Kidney epithelial cell (primary cell): ENCODE data around the gene FNDC11. TPM values are rescaled to one million over a fixed set of nuclear protein-coding genes. Genes with fewer than 3 reads are reported as not detected.

ENCODE experiments used
- DNase-seq: peaks from one replicate; pipeline ENCODE4 v3.0.0-alpha.2; 2010; ENCODE audit warnings: low read depth
- H3K27me3 ChIP-seq: 2 replicates; pipeline ENCODE4 v1.6.0; 2011; ENCODE audit warnings: low read length; ENCODE audit not compliant: control insufficient read depth, insufficient read depth
- H3K36me3 ChIP-seq: 2 replicates; pipeline ENCODE4 v1.5.1; 2011; ENCODE audit warnings: low read length; ENCODE audit not compliant: control insufficient read depth, insufficient read depth
- H3K4me3 ChIP-seq: 2 replicates; pipeline ENCODE4 v1.5.1; 2011; ENCODE audit warnings: low read depth, mild to moderate bottlenecking, control low read depth, low read length
- CTCF ChIP-seq: IDR thresholded peaks from 2 replicates; pipeline ENCODE4 v1.5.1; 2011; ENCODE audit warnings: mild to moderate bottlenecking, moderate library complexity, low read length, control low read depth, inconsistent platforms; ENCODE audit not compliant: insufficient read depth, poor library complexity, severe bottlenecking
- total RNA-seq: library from RNA; depleted of rRNA; stranded (reverse); fragments of >200 nt; gene quantifications from 2 replicates; pipeline ENCODE4 v1.2.3, GENCODE V29; 2015

FNDC11 gene
- total RNA-seq, 1 donor from 2014 or later = 1.1 TPM

- Histone ChIP-seq H3K4me3 (no peak overlapping the region), H3K36me3 (no peaks in the 10 kb centered on the region), H3K27me3 (peaks cover 23% of the 10 kb centered on the region)
- no peak for DNase-seq
- no peak for TF ChIP-seq CTCF
Measured at GRCh38 chr20:63529180-63529860, 24.6 kb upstream of the FNDC11 start.

DNA sequence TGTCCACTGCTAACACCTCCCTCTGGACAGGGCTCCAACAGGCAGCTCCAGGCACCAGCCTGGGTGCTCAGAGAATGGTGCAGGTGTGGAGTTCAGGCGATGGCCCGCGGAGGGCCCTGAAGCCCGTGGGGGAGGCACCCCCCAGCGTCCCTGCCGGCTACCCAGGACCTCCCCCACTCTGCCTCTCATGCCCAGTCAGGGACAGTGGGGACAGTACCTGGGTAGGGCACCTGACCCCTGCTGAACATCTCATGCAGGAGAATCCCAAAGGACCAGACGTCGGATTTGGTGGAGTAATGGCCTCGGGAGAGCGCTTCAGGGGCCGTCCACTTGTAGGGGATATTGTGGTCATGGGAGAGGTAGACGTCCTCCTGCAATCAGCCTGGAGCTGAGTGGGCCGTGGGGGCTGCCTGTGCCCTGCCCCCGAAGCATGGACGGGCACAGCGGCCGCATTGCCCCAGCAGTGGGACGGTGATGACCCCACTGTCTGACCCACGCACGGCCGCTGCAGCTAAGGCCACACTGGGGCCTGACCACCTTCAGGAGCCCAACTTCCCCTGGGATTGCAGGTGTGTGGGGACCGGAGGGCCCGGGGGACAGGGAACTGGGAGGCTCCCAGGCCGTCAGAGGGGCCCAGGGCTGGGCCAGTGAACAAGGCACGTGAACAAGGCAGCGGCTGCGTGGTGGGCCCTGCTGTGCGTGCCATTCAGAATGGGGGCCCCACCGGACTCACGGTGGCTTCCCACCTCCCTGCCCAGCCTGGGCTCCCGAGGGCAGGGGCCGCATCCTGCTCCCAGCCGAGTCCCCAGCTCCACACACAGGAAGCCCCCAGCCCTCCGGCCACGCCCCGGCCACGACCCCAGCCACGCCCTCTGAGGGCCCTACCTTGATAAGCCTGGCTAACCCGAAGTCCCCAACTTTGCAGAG lies 23.8 kb upstream of the FNDC11 start:
- H3K36me3 ChIP-seq = no peaks in the 10 kb centered on the region
- TF ChIP-seq CTCF = no peak
- H3K4me3 ChIP-seq = no peak overlapping the region
- no peak for DNase-seq
- peaks cover 31% of the 10 kb centered on the region for H3K27me3 ChIP-seq

GRCh38 chr20:63530788-63531160 lies 23.2 kb upstream of the FNDC11 start:
- TF ChIP-seq CTCF = no peak
- H3K4me3 ChIP-seq = no peak overlapping the region
- DNase-seq = no peak
- peaks cover 32% of the 10 kb centered on the region for H3K27me3 ChIP-seq
- no peaks in the 10 kb centered on the region for H3K36me3 ChIP-seq

DNA sequence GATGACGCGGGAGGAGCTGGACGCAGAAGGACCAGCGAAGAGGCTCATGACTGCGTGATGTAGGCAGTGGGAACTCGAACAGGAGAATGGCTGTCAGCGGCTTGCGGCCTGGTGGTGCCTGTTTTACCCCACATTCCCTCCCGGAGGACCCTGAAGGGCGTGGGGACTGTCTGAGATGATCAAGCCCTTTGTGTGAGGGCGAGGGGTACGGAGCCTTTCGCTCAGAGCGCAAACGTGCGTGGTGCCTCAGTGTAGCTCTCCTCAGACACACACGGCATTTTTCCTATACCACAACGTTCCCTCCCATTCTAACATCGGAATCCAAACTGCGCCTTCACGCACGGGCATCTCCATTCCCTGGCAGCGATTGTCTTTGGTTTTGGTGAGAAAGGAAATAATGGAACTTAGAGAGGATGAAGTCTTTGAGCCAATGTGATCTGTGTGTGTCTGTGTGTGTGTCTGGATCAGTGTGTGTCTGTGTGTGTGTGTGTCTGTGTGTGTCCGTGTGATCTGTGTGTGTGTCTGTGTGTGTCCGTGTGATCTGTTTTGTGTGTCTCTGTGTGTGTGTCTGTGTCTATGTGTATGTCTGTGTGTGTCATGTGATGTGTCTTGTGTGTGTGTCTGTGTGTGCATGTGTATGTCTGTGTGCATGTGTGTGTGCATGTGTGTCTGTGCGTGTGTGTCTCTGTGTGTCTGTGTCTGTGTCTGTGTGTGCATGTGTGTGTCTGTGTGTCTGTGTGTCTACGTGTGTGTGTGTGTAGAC lies 22.1 kb upstream of the FNDC11 start:
- H3K4me3 ChIP-seq = no peak overlapping the region
- TF ChIP-seq CTCF = no peak
- H3K27me3 ChIP-seq = peaks cover 34% of the 10 kb centered on the region
- no peaks in the 10 kb centered on the region for H3K36me3 ChIP-seq
- no peak for DNase-seq

DNA sequence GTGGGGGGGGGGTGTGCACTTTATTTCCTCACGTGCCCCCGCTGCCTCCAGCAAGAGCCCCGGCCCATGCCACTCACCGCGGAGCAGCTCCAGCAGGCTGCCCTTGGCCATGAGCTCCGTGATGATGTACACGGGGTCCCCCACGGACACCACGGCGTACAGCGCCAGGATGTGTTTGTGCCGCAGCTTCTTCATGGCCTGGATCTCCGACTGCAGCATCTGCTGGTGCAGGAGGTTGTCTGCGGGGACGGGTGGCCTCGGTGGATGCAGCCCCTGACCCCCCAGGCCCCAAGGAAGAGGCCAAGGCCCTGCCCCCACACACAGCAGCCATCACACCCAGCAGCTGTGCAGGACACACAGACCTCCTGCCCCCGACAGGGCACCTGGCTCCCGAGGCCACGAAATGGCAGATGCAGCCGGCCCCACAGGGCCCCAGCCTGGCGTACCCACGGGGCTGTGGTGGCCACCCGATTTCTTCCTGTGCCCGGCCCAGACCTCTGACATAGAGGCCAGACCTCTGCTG lies 21.4 kb upstream of the FNDC11 start:
- no peak for TF ChIP-seq CTCF
- Histone ChIP-seq H3K36me3 (no peaks in the 10 kb centered on the region), H3K27me3 (peaks cover 32% of the 10 kb centered on the region), H3K4me3 (no peak overlapping the region)
- no peak for DNase-seq
